Coronary artery (tissue), 2 donors: ENCODE measurements around the gene MYO18B.

Source experiments
- DNase-seq: peaks from one replicate; pipeline ENCODE4 v3.0.0-alpha.2; 2017; ENCODE audit warnings: low spot score
- H3K27ac ChIP-seq, 2 donors: fragments of 200-600 bp; sonication (generic); one replicate each; pipeline ENCODE4 v1.5.1; 2016 to 2019
- H3K4me3 ChIP-seq: fragments of 200-600 bp; sonication (generic); 2 replicates; pipeline ENCODE4 v1.5.1; 2016; ENCODE audit warnings: mild to moderate bottlenecking, moderate library complexity
- CTCF ChIP-seq: fragments of 200-600 bp; sonication (generic); IDR thresholded peaks from one replicate; pipeline ENCODE4 v1.5.1; 2019; ENCODE audit warnings: antibody characterized with exemption

The MYO18B gene

GRCh38 chr22:25919452-25919851 lies 177.5 kb downstream of the MYO18B start:
- no peak for DNase-seq
- TF ChIP-seq CTCF: no peak

GRCh38 chr22:25922141-25922540 lies 180.2 kb downstream of the MYO18B start:
- no peak for DNase-seq
- Histone ChIP-seq H3K4me3 (no peak overlapping the region), H3K27ac (no peak overlapping the region)
- no peak for TF ChIP-seq CTCF

More at GRCh38 chr22:25919452-25919851, 177.5 kb downstream of the MYO18B start:
- H3K27ac ChIP-seq: no peak overlapping the region
- H3K4me3 ChIP-seq: no peak overlapping the region

GRCh38 chr22:25923914-25924313 lies 181.9 kb downstream of the MYO18B start:
- H3K27ac ChIP-seq: no peak overlapping the region
- H3K4me3 ChIP-seq: no peak overlapping the region
- DNase-seq: no peak
- no peak for TF ChIP-seq CTCF

- no peak for TF ChIP-seq CTCF
- H3K4me3 ChIP-seq: no peak overlapping the region
- no peak for DNase-seq
- no peak overlapping the region for H3K27ac ChIP-seq
Observed at GRCh38 chr22:25928038-25928437, 186.1 kb downstream of the MYO18B start.

- TF ChIP-seq CTCF: no peak
- Histone ChIP-seq H3K27ac (no peak overlapping the region), H3K4me3 (no peak overlapping the region)
- no peak for DNase-seq
Observed at GRCh38 chr22:25929321-25929878, 187.4 kb downstream of the MYO18B start.

- no peak for TF ChIP-seq CTCF
- Histone ChIP-seq H3K27ac (no peak overlapping the region), H3K4me3 (no peak overlapping the region)
- no peak for DNase-seq
Observed at GRCh38 chr22:25930083-25930482, 188.1 kb downstream of the MYO18B start.

- no peak for TF ChIP-seq CTCF
- Histone ChIP-seq H3K27ac (no peak overlapping the region), H3K4me3 (no peak overlapping the region)
- DNase-seq: no peak
Observed at GRCh38 chr22:25930788-25931310, 188.9 kb downstream of the MYO18B start.
